Left cardiac atrium (tissue), 4 donors: ENCODE measurements around the gene COX17. TPM values are rescaled to one million over a fixed set of nuclear protein-coding genes. Genes with fewer than 3 reads are reported as not detected.

ENCODE experiments used
- ATAC-seq, 2 donors: fragments of 200-7000 bp; cut with Tn5 transposase; one replicate each; pipeline ENCODE4 v1.9.1; 2020; ENCODE audit warnings: mild to moderate bottlenecking in 2 of 2, moderate library complexity in 2 of 2
- DNase-seq: peaks from one replicate; pipeline ENCODE4 v3.0.0-alpha.2; 2020
- intact Hi-C, 2 donors: fragments of 100-400 bp; cut with DNase I; formaldehyde crosslinking; loops; one replicate each; pipeline versions ENCODE4 v1.14.1 to v1.15.1; 2022 to 2023
- total RNA-seq, 2 donors: library from RNA; stranded (reverse); fragmentation: NEBNext Ultra II Directional; extraction: Animal tissue kit (Norgen Biotek cat#: 25700); gene quantifications; one replicate each; pipeline ENCODE4 v1.2.1, GENCODE V29; 2021
- donor health status: DM: no; HTN: yes; CAD: no.
- donor health status: DM: no; HTN: yes; CAD: no; lungs with severe emphysema.
- donor health status: DM: yes; HTN: yes; CAD: no.
- donor health status: Dilated cardiomyopathy.

Gene COX17
- total RNA-seq, 2 donors from 2014 or later: 101 to 120 TPM

DNA sequence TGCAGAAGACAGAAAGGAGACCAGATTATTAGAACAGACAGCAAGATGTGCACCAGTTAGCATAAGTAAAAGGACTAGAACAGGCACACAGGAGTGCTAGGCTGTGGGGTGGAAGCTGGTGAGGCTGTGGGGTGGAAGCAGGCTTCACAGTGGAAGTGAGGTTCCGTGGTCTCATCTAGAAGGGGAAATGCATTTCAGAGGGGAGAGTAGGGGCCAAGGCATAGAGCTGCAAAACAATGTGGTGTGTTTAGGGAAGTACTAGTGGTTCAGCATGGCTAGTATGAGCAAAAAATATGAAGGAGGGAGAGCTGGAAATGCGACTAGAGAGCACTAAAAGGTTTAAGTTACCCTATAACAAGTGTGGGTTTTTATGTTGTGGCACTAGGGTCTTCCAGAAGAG is 23.3 kb downstream of the COX17 start:
- DNase-seq (no peak), ATAC-seq (no peak)
- intact Hi-C loops: no loop called here

DNA sequence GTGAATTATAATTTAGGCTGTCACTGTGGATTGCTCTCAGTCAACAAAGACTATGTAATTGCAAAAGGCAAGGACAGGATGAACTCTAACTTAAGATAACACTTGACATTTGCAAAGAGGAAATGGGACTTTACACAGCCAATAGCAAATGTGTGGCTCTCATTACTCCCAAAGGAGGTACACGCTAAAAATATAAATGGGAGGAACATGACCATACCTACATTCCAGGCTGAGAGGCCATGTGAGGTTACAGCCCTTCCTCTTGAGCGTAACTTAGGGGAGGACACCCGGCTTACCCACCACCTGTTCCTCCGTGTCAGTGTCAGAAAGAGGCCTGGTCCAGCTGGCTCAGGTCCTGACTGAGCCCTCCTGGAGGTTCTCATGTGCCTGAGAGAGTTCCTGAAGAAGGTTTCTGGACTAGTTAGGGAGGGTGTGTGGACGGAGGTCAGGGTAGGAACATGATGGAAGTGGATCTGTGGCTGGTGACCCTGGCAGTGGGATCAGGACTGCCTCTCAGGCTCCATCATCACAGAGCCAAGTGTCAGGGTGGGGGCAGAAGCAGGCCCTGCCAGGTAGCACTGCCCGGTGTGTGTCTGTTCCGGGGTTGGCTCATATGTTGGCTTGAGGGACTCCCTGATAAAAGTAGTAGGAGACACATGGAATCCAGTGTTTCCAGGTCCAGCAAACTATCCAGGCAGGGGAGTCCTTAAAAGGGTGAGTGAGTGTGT is 24.7 kb downstream of the COX17 start:
- ATAC-seq (peak; percentile 71 to 72), DNase-seq (peak; percentile 58)
- intact Hi-C loops: no loop called here

DNA sequence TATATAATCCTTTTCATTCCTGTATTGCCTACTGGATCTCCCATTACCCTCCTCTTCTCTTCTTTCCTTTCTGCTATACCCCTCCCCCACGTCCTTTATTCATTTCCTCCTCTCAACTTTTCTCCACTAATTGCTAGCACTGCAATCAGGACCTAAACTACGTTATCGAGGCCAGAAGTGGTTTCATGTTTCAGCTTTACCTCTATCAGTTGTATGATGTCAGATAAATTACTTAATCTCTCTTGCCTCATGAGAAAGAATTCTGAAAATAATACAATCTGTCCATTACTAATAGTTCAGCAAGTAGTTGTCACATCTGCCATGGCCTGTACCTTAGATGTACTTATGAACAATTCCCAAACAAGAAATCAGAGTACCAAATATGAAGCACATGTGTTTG is 27.4 kb downstream of the COX17 start:
- DNase-seq: no peak
- intact Hi-C loops: no loop called here
- ATAC-seq: no peak

DNA sequence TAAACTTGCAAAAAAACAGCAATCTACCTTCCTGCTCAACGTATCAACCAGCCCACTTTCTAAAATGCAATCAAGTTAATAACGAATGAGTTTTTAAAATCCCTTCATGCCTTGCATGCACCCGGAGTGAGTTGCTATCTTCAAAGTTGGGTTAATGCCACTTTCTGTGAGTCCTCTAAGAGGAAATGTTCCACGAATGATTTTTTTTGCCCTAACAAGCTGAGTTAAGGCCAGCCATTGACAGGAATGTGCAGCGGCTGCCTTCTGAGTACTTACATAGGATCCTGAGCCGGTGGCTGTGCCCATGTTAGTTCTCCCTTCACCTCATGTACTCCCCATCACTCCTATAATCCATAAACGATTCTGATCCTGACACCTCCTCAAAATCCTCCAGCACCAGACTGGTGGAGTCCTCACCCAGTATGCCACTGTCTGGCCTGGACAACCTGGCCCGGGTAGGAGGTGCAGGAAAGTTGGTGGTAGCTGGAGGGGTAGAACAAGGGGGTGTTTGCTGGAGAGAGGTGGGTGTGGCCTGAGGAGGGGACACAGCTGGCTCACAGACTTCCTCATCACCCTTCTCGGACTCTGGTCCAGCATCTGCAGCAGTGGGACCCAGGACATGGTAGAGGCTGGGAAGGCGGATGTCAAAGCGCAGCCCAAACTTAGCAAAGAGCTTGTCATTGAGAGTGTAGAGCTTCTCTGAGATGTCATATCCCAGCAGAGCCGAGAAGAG is 29.2 kb downstream of the COX17 start:
- no peak for DNase-seq
- no peak for ATAC-seq
- intact Hi-C loops: no loop called here

DNA sequence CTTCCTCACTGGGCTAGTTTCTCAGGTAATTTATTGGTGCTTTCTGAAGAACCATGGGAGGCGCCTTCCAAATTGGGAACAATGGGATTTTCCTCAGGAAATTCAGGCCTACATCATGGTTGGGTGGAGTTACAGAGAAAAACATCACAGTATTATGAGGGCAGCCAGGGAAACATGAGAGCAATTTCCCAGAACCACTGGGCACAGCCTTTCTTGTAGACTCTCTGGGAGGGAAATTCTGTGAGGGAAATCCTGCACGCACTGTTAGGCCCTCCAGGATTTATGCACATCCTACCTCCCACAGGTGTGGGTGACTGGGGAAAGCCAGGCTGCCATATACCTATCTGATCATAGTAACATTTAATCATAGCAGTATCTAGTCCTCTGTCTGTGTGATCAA is 30.0 kb downstream of the COX17 start:
- peak; percentile 52 for DNase-seq
- intact Hi-C loops: no loop called here
- peak; percentile 36 to 50 for ATAC-seq

DNA sequence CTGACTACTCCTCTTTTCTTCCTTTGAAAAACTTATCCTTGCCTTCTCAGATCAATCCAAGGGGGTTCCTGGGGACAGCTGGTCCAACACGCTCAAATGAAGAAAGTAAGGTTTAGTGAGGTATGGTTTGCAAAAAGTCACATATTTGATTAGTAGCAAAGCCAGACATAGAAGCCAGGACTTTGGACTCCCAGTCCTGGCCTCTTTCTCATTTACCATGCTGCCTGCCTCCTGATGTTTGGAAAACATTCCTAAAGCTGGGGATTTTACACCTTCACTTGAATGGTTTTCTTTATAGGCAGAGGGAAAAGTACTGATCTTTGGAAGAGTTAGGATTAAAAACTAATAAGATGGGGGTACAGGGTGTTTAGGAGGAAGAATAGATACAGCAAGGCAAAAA is 31.4 kb downstream of the COX17 start:
- DNase-seq: no peak
- no peak for ATAC-seq
- intact Hi-C loops: no loop called here

DNA sequence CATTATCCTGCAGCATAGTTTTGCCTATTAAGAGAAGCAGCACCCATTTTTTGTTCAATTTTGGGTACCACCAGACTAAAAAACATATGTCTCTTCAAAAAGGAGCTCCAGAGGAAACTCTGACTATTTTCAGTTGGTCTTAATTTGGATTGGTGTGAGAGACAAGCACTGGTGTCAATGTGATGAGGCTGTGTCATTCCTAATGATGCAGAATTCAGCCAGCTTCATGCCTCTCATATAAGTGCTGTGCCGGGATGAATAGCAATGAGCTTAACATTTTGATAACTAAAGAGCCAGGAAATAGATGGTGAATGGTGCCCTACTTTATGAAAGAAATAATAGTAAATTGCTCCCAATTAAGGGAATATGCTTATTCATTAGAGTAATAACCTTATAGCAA is 32.7 kb downstream of the COX17 start:
- intact Hi-C loops: no loop called here
- ATAC-seq (peak in 1 of 2 donors; percentile 15), DNase-seq (no peak)

DNA sequence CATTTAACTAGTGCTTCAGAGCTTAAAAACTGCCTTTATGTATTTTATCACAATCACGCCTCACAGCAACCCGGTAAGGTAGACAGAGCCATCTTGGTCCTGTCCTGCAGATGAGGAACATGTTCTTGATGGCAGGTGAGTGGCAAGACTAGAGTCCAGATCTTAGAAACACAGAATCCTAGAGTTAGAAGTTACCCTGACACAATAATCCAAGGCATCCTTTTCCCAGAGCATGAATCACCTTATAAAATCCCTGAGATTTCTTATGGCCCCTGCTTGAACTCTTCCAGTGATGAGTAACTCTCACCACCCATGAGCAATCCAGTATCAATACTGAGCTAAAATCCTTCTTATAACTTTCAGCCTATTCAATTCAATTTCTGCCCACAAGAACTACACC is 33.7 kb downstream of the COX17 start:
- intact Hi-C loops: no loop called here
- no peak for ATAC-seq
- no peak for DNase-seq

DNA sequence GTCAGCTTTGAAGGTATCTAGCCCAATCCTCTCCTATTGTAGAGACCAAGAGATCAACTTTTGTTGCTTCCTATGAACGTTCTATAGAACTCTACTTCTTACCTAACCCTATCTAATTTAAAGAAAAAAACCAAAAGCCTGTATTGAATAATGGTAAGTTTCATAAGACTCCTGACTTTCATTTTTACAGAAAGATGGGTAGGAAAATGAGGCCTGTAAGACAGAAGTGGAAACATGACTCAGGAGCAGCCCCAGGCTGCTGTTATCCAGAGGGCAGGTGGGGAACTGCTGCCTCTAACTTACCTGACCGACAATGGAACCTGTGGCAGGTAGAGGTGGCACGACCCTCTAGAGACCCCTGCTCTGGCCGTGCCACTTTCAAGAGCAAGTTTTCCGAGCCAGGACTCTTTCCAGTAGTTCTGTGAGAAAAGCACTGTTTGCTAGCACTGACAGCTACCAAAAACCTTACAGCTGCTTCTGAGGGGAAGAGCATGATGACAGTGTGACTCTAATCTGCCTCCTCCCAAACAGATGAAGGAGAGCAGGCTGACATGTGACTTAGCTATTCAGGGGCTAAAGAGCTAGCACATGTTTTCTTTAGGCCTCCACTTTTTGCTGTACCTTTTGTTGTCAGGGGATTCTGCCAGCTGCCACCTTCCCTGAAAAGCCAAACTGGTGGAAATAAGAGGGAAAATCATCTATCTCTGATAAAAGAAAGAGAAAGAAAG is 34.3 kb downstream of the COX17 start:
- no peak for DNase-seq
- intact Hi-C loops: no loop called here
- no peak for ATAC-seq

DNA sequence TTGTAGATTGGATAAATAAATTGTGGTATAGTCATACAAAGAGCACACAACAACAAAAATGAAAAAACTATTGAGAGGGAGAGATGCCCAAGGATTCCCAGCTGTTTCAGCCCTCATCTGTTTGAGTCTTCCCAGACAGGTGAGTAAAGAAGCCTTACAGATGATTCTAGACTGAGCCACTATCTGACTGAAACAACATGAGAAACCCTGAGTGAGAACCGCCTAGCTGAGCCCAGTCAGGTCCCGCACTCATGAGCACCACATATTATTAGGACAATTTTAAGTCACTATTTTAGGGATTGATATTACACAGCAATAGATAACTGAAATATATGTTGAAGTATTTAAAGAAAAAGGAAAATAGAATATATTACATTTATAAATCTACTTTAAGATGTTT is 35.8 kb downstream of the COX17 start:
- no peak for DNase-seq
- ATAC-seq: no peak
- intact Hi-C loops: no loop called here

DNA sequence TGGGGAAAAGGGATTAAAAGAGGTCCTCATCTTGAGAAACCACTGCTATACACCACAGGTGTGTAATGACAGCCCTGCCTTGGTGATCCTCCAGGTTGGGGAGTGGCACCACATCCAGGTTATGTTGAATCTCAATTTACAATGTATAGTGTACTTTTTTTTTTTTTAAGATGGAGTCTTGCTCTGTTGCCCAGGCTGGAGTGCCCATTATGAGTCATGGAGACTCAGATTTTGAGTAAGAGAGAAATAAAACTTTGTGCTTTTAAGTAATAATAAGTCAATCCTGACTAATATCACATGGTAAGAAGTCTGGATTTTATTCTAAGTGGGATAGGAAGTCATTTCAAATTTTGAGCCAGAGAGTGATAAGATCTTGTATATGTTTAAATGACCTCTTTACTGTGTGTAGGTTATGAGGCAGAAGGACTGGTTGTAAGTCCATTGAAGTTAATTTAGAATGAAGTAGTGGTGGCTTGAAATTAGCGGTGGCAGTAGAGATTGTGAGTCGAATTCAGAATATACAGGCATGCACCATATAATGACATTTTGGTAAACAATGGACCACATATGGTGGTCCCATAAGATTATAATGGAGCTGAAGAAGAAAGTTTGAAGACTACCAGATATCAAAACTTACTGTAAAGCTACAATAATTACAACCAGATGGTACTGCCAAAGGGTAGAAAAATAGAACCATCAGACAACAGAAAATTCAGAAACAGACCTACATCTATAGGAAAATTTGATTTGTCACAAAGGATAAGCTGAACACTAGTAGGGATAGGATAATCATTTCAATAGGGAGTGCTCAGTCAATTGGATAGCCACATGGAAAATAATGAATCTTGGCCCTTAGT is 37.5 kb downstream of the COX17 start:
- intact Hi-C loops: loop anchor here in 1 of 2 donors (2.0 to 5.0 kb wide), 3 partner anchors 33 to 61 kb away; partner anchors contain the start of gene ADPRH
- no peak for DNase-seq
- ATAC-seq: no peak

DNA sequence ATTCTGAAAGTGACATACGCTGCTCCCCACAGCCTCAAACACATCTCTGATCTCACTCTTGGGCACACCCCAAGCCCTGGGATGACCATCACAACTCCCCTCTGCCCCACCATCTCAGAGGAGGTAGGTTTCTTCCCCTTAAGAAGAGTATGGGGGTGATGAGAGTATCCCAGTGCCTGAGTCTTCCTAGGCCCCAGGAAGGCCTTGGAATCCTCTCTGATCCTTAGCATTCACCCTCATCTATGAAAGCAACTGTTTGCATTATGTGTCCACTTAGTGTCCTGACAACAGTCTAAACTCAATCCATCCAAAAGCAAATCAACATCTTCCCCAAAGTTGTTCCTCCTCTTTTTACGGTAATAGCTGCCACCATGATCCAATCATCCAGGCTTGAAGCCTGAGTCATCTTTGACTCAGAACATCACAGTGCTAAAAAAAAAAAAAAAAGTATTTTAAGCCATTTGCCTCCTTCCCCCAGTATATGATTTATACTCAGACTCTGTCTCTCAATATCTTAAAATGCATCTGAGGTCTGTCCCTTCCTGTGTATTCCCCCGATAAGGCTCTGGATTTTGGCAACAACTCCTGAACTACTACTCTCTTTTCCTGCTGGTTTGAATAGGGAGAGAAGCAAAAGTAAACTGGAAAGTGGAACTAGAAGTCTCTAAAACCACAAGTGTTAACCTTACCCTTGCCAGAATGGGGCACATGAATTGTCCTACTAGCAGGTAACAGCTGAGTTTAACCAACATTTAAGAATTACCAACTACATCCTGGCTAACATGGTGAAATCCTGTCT is 39.3 kb downstream of the COX17 start:
- intact Hi-C loops: loop anchor here in 1 of 2 donors (2.0 to 5.0 kb wide), 3 partner anchors 34 to 59 kb away; partner anchors contain the start of gene ADPRH
- DNase-seq (no peak), ATAC-seq (peak; percentile 31 to 70)

DNA sequence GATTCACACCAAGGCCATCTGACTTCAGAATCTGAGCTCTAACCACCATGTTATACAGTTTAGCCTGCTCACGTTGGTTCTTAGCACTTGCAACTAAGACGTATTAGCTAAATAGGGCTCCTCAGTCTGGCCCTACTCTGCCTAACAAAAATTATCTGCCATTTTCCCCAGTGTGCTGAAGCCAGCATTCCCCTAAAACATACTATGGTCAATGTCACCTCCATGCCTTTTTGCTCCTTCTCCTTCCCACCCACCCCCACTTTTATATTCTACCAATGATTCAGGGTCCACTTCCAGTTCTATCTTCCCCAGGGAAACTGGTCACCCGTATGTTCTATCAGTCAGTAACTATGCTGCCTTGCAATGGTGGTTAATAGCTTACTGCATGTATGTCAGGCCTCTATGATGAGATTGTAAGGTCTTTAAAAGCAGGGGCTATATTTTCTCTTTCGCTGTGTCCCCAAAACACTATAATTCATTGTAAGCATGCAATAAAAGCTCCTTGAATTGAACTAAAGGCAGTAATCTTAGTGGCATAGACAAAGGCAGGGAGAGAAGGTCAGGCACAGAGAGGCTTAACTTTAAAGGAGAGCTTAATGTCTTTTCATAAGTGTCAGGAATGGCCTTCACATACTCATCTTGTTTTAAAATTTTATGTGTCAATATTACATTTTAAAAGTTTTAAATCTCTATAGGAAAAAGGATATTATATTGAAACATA is 40.2 kb downstream of the COX17 start:
- DNase-seq (no peak), ATAC-seq (no peak)
- intact Hi-C loops: loop anchor here in 1 of 2 donors (5.0 kb wide), 2 partner anchors 35 kb away; no protein-coding TSS in a partner anchor

DNA sequence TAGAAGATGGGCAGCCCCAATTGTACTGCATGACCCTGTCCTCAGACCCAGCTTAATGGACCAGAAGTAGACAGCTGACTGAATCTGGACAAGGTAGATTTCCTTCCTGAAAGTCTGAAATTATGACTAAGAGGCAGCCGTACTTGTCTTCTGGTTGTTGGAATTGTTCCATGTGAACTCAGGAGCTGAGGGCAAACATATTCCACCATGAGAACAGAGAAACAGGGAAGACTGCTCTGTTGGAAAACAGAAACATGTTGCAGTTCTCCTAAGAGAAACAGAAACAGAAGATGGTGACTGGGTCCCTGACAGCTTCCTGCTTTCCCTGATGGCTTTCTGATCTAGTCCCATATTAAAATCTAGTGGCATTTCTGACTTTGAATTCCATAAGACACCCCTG is 41.0 kb downstream of the COX17 start:
- no peak for DNase-seq
- peak in 1 of 2 donors; percentile 1 for ATAC-seq
- intact Hi-C loops: loop anchor here in 1 of 2 donors (5.0 kb wide), 2 partner anchors 34 to 36 kb away; no protein-coding TSS in a partner anchor

DNA sequence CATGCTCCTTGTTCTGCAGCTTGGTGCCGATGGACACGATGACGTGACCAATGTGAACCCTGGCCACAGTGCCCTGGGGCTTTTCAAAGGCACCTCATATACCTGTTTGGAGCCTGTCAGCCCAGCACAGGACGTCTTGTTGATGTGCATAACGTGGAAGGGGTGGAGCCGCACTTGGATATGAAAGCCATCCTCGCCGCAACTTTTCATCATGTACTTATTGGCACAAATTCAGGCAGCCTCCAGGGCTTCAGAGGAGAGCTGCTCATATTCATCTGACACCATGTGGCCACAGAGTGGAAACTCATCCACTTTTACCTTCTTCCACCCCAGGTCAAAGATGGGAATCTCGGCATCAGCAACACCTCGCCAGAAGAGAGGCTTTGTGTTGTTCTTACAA is 41.5 kb downstream of the COX17 start:
- ATAC-seq (peak in 1 of 2 donors; percentile 4), DNase-seq (no peak)
- intact Hi-C loops: loop anchor here in 1 of 2 donors (5.0 kb wide), 2 partner anchors 33 to 37 kb away; no protein-coding TSS in a partner anchor

DNA sequence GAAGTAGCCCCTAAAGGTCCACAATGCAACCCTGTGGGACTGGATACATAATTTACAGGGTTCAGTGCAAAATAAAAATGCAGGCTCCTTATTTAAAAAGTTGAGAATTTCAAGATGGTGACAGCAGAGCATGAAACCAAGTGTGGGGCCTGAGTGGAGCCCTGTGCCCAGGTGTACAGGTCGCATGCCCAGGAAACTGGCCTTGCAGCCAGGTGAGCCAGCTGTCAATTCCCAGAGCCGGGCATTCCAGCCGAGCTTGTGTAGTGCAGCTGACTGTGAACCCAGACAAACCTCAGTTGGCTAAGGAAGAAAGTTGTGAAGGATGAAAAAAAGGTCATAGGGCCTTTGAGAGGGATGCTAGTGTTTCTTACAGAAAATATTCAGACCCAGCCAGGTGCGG is 44.4 kb downstream of the COX17 start:
- DNase-seq (no peak), ATAC-seq (no peak)
- intact Hi-C loops: no loop called here

DNA sequence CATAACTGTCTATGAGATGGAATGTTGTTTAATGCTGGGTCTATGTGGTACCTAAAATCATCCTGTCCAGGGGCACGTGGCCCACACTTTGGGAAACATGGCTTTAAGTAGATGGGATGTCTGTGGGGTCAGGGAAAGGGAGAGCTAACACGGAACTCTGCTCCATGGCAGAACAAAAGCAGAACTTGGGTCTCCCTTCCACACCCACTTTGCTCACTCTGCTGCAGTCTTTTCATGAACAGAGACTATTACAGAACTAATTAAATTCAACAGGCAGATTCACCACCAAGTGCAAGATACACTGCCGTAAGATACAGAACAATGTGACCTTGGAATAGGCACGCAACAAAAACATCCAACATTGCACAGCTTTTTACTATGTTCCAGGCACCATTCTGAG is 45.0 kb downstream of the COX17 start:
- no peak for ATAC-seq
- DNase-seq: no peak
- intact Hi-C loops: no loop called here
